ENCODE results near the gene DYNC1H1.

GRCh38 chr14:102039157-102039556 lies 74.8 kb downstream of the DYNC1H1 start:
- TF ChIP-seq EZH2 (IDR thresholded peaks at IDR 0.05; ENCODE audit: insufficient read depth, low read length) = no peak
- no peak for TF ChIP-seq CTCF (IDR thresholded peaks at IDR 0.05; ENCODE audit: insufficient read depth, low read depth, low read length)

Measured in astrocyte (in vitro differentiated cells and primary cell).